GM10248 (cell line): ENCODE data around the gene RNF123.

Experiments
- CTCF ChIA-PET: fragments of 300-600 bp; sonication (Branson Sonifier 250); formaldehyde crosslinking; extraction: SDS; loops from one replicate; lab custom pipeline; 2021; ENCODE audit warnings: antibody characterized with exemption; lab: Yijun Ruan, JAX
- POLR2A ChIA-PET: fragments of 350-650 bp; sonication (Branson Sonifier 250); formaldehyde crosslinking; extraction: SDS; loops from one replicate; lab custom pipeline; 2020; ENCODE audit warnings: antibody characterized with exemption; lab: Yijun Ruan, JAX
- DNase-seq: peaks from one replicate; pipeline ENCODE4 v3.0.0; 2012; ENCODE audit errors: extremely low spot score
- CTCF ChIP-seq: IDR thresholded peaks from 2 replicates; pipeline ENCODE4 v1.5.1; 2012; ENCODE audit warnings: mild to moderate bottlenecking, low read depth; ENCODE audit errors: extremely low read depth, missing control alignments, control extremely low read depth

Gene RNF123

GRCh38 chr3:49727154-49727923, 38.0 kb downstream of the RNF123 start:
- DNase-seq = no peak
- no peak for TF ChIP-seq CTCF
- ChIA-PET POLR2A (no interaction called here), CTCF (no interaction called here)

GRCh38 chr3:49727924-49728361, 38.6 kb downstream of the RNF123 start:
- DNase-seq = no peak
- POLR2A ChIA-PET = no interaction called here
- CTCF ChIA-PET = no interaction called here
- no peak for TF ChIP-seq CTCF

GRCh38 chr3:49729966-49730609, 40.7 kb downstream of the RNF123 start:
- no peak for TF ChIP-seq CTCF
- no peak for DNase-seq
- ChIA-PET CTCF (interaction anchor here (1.0 to 1.2 kb wide), 2 partner anchors 27 to 190 kb away, joined by 3 read pairs; no protein-coding TSS in a partner anchor), POLR2A (no interaction called here)

- no peak for TF ChIP-seq CTCF
- no peak for DNase-seq
- CTCF ChIA-PET = no interaction called here
- POLR2A ChIA-PET = no interaction called here
These were observed 43.2 kb downstream of the RNF123 start for GRCh38 chr3:49732597-49732996.

- no peak for DNase-seq
- POLR2A ChIA-PET = interaction anchor here (0.6 kb wide), 1 partner anchor 194 kb away, joined by 6 read pairs; no protein-coding TSS in a partner anchor
- CTCF ChIA-PET = no interaction called here
- no peak for TF ChIP-seq CTCF
These were observed 44.2 kb downstream of the RNF123 start for GRCh38 chr3:49733551-49733950.

GRCh38 chr3:49734752-49735151, 45.4 kb downstream of the RNF123 start:
- DNase-seq = no peak
- CTCF ChIA-PET = interaction anchor here (1.0 kb wide), 1 partner anchor 10 kb away, joined by 4 read pairs; no protein-coding TSS in a partner anchor
- POLR2A ChIA-PET = no interaction called here
- no peak for TF ChIP-seq CTCF
